IMR-90 (cell line): ENCODE data around the gene SLC4A11. TPM values are rescaled to one million over a fixed set of nuclear protein-coding genes. Genes with fewer than 3 reads are reported as not detected.

Source experiments
- ATAC-seq: fragments of 200-7000 bp; cut with Tn5 transposase; 2 replicates; pipeline ENCODE4 v1.9.1; 2020; ENCODE audit warnings: low read depth, mild to moderate bottlenecking, moderate library complexity
- BruUV-seq: library from RNA; stranded (reverse); fragments of 400-500 nt; replicated peaks from 2 replicates; lab custom pipeline; 2021; lab: Mats Ljungman, UMichigan
- CTCF ChIA-PET: fragments of 300-600 bp; formaldehyde crosslinking; extraction: SDS; loops from one replicate; lab custom pipeline; 2021; ENCODE audit warnings: antibody characterized with exemption; lab: Yijun Ruan, JAX
- POLR2A ChIA-PET: fragments of 300-600 bp; sonication (Branson Sonifier 250); formaldehyde crosslinking; loops from one replicate; lab custom pipeline; 2022; ENCODE audit warnings: antibody characterized with exemption; ENCODE audit not compliant: unreplicated experiment; lab: Charles Lee
- DNase-seq: peaks from one replicate; pipeline ENCODE4 v3.0.0; 2013
- H2AFZ ChIP-seq: replicated peaks from 2 replicates; pipeline ENCODE3; 2013; ENCODE audit warnings: low read length, mild to moderate bottlenecking; ENCODE audit not compliant: poor library complexity
- H2AK5ac ChIP-seq: 2 replicates; pipeline ENCODE4 v1.6.1; 2013; ENCODE audit warnings: low read depth, low read length, inconsistent platforms
- H2AK9ac ChIP-seq: replicated peaks from 2 replicates; pipeline ENCODE3; 2013; ENCODE audit warnings: mild to moderate bottlenecking, low read depth, low read length, moderate library complexity; ENCODE audit not compliant: poor library complexity
- H2BK120ac ChIP-seq: 2 replicates; pipeline ENCODE4 v1.6.1; 2013; ENCODE audit warnings: low read depth, low read length, inconsistent platforms
- H2BK15ac ChIP-seq: 3 replicates; pipeline ENCODE4 v1.6.1; 2013; ENCODE audit warnings: low read depth, low read length, inconsistent platforms
- H2BK20ac ChIP-seq: 2 replicates; pipeline ENCODE4 v1.6.1; 2013; ENCODE audit warnings: low read depth, mild to moderate bottlenecking, inconsistent platforms, low read length, moderate library complexity
- H2BK5ac ChIP-seq: 2 replicates; pipeline ENCODE4 v1.6.1; 2013; ENCODE audit warnings: mild to moderate bottlenecking, low read depth, low read length, inconsistent platforms; ENCODE audit not compliant: poor library complexity, severe bottlenecking
- H3K14ac ChIP-seq: replicated peaks from 2 replicates; pipeline ENCODE4 v1.6.1; 2013; ENCODE audit warnings: low read depth, low read length, inconsistent platforms
- H3K18ac ChIP-seq: 2 replicates; pipeline ENCODE4 v1.6.1; 2013; ENCODE audit warnings: low read depth, low read length, control low read depth
- H3K23ac ChIP-seq: 2 replicates; pipeline ENCODE4 v1.6.1; 2013; ENCODE audit warnings: low read depth, low read length, inconsistent platforms
- H3K27ac ChIP-seq: 2 replicates; pipeline ENCODE4 v1.5.1; 2013; ENCODE audit warnings: mild to moderate bottlenecking, control low read depth, low read length; ENCODE audit not compliant: insufficient read depth
- H3K27me3 ChIP-seq: 2 replicates; pipeline ENCODE4 v1.6.1; 2013; ENCODE audit warnings: low read length; ENCODE audit not compliant: control insufficient read depth, insufficient read depth
- H3K36me3 ChIP-seq: 2 replicates; pipeline ENCODE4 v1.6.1; 2013; ENCODE audit warnings: low read length, mixed read lengths; ENCODE audit not compliant: control insufficient read depth, insufficient read depth
- H3K4ac ChIP-seq: 2 replicates; pipeline ENCODE4 v1.6.1; 2013; ENCODE audit warnings: low read depth, low read length, inconsistent platforms
- H3K4me1 ChIP-seq: 2 replicates; pipeline ENCODE4 v1.6.1; 2013; ENCODE audit warnings: low read length, mixed read lengths; ENCODE audit not compliant: control insufficient read depth, insufficient read depth
- H3K4me2 ChIP-seq: 2 replicates; pipeline ENCODE4 v1.6.1; 2013; ENCODE audit warnings: low read depth, mild to moderate bottlenecking, control low read depth, low read length, moderate library complexity
- H3K4me3 ChIP-seq: 2 replicates; pipeline ENCODE4 v1.5.1; 2013; ENCODE audit warnings: low read depth, mild to moderate bottlenecking, control low read depth, low read length, moderate library complexity; ENCODE audit not compliant: insufficient read depth
- H3K56ac ChIP-seq: 2 replicates; pipeline ENCODE4 v1.6.1; 2013; ENCODE audit warnings: low read length, inconsistent platforms; ENCODE audit not compliant: insufficient read depth; ENCODE audit errors: extremely low read depth
- H3K79me1 ChIP-seq, 2 experiments: 2 replicates each; pipeline ENCODE4 v1.6.1; 2013; ENCODE audit warnings: low read length in 2 of 2, inconsistent platforms in 1 of 2, low read depth in 1 of 2
- H3K9ac ChIP-seq: 2 replicates; pipeline ENCODE4 v1.6.1; 2013; ENCODE audit warnings: low read depth, low read length, control low read depth
- H3K9me1 ChIP-seq: 2 replicates; pipeline ENCODE4 v1.6.1; 2013; ENCODE audit warnings: low read length, inconsistent platforms; ENCODE audit not compliant: insufficient read depth
- H3K9me3 ChIP-seq: 2 replicates; pipeline ENCODE4 v1.6.1; 2013; ENCODE audit warnings: low read length; ENCODE audit not compliant: control insufficient read depth, insufficient read depth
- H4K20me1 ChIP-seq: 2 replicates; pipeline ENCODE4 v1.6.1; 2013; ENCODE audit warnings: low read length, inconsistent platforms; ENCODE audit not compliant: insufficient read depth
- H4K5ac ChIP-seq: 2 replicates; pipeline ENCODE4 v1.6.1; 2013; ENCODE audit warnings: mild to moderate bottlenecking, low read depth, low read length, control low read depth
- H4K8ac ChIP-seq, 2 experiments: 2 replicates each; pipeline ENCODE4 v1.6.1; 2013; ENCODE audit warnings: low read depth in 2 of 2, low read length in 2 of 2, control low read depth in 1 of 2, inconsistent platforms in 1 of 2
- H4K91ac ChIP-seq: 2 replicates; pipeline ENCODE4 v1.6.1; 2013; ENCODE audit warnings: low read depth, low read length, inconsistent platforms; ENCODE audit not compliant: insufficient read depth
- BHLHE40 ChIP-seq: fragments of 150-350 bp; IDR thresholded peaks from 2 replicates; pipeline ENCODE4 v1.6.1; 2016; ENCODE audit warnings: mild to moderate bottlenecking, low read depth, low read length
- CEBPB ChIP-seq: IDR thresholded peaks from 2 replicates; pipeline ENCODE4 v1.6.1; 2012; ENCODE audit warnings: low read depth, low read length, improper control_type of control experiment
- CHD1 ChIP-seq: IDR thresholded peaks from 2 replicates; pipeline ENCODE4 v1.6.1; 2012; ENCODE audit warnings: low read depth, low read length, improper control_type of control experiment
- FOS ChIP-seq: fragments of 150-350 bp; IDR thresholded peaks from 2 replicates; pipeline ENCODE4 v1.6.1; 2016; ENCODE audit warnings: low read depth, low read length
- MAFK ChIP-seq: IDR thresholded peaks from 2 replicates; pipeline ENCODE4 v1.6.1; 2012; ENCODE audit warnings: low read depth, low read length, improper control_type of control experiment
- MAZ ChIP-seq: IDR thresholded peaks from 2 replicates; pipeline ENCODE4 v1.6.1; 2012; ENCODE audit warnings: low read depth, mild to moderate bottlenecking, low read length, improper control_type of control experiment, moderate library complexity, borderline replicate concordance
- NFE2L2 ChIP-seq: fragments of 150-350 bp; IDR thresholded peaks from 2 replicates; pipeline ENCODE4 v1.6.1; 2016; ENCODE audit warnings: low read depth, mild to moderate bottlenecking, low read length
- POLR2A ChIP-seq: IDR thresholded peaks from 2 replicates; pipeline ENCODE4 v1.6.1; 2012; ENCODE audit warnings: mild to moderate bottlenecking, low read depth, low read length
- RCOR1 ChIP-seq: IDR thresholded peaks from 2 replicates; pipeline ENCODE4 v1.6.1; 2012; ENCODE audit warnings: mild to moderate bottlenecking, low read length, improper control_type of control experiment; ENCODE audit not compliant: insufficient replicate concordance
- RFX5 ChIP-seq: IDR thresholded peaks from 2 replicates; pipeline ENCODE4 v1.8.0; 2012; ENCODE audit warnings: low read depth, mild to moderate bottlenecking, low read length, moderate library complexity
- SMC3 ChIP-seq: fragments of 150-350 bp; IDR thresholded peaks from 2 replicates; pipeline ENCODE4 v1.6.1; 2016; ENCODE audit warnings: low read depth, mild to moderate bottlenecking, antibody characterized with exemption, low read length, moderate library complexity
- WGBS, 2 experiments: methylation state at CpG; one replicate each; pipeline versions ENCODE4 v1.1.5 to v1.1.7; 2013; ENCODE audit warnings: missing lambda C conversion rate in 2 of 2; ENCODE audit not compliant: insufficient read length in 1 of 2; ENCODE audit errors: extremely low coverage in 2 of 2; 5-methylcytosine and 5-hydroxymethylcytosine counted together
- dilution Hi-C: fragments of 300-500 bp; cut with HindIII; formaldehyde crosslinking; loops from one replicate; pipeline ENCODE4 v1.14.3; 2018; ENCODE audit warnings: low sequenced_read_pairs; ENCODE audit not compliant: unreplicated experiment
- in situ Hi-C: fragments of 300-500 bp; cut with MboI; formaldehyde crosslinking; loops from 3 replicates; pipeline ENCODE4 v1.14.3; 2019; ENCODE audit warnings: low sequenced_read_pairs, inconsistent platforms, mixed read lengths
- intact Hi-C: fragments of 100-400 bp; cut with micrococcal nuclease; formaldehyde crosslinking; loops from 2 replicates; pipeline ENCODE4 v1.10.0; 2022
- polyA plus RNA-seq, 3 experiments: library from polyadenylated mRNA; depleted of rRNA; stranded (reverse); fragments of >200 nt; gene quantifications; 2 replicates each; pipeline ENCODE4 v1.2.3, GENCODE V29; 2012; ENCODE audit warnings: low replicate concordance in 1 of 3
- total RNA-seq: library from RNA; depleted of rRNA; stranded (reverse); fragments of >200 nt; gene quantifications from 2 replicates; pipeline ENCODE4 v1.2.3, GENCODE V29; 2012
- TF ChIP-seq, protein P1 (sequence below): fragments of 150-350 bp; IDR thresholded peaks from 2 replicates; pipeline ENCODE4 v1.6.1; 2017; ENCODE audit warnings: mild to moderate bottlenecking, antibody characterized with exemption, low read length, low read depth

SLC4A11 gene
- total and polyA plus RNA-seq, 2 of the 4 experiments (the other 2 are of a cell fraction), result 0.36 to 0.79 TPM

DNA sequence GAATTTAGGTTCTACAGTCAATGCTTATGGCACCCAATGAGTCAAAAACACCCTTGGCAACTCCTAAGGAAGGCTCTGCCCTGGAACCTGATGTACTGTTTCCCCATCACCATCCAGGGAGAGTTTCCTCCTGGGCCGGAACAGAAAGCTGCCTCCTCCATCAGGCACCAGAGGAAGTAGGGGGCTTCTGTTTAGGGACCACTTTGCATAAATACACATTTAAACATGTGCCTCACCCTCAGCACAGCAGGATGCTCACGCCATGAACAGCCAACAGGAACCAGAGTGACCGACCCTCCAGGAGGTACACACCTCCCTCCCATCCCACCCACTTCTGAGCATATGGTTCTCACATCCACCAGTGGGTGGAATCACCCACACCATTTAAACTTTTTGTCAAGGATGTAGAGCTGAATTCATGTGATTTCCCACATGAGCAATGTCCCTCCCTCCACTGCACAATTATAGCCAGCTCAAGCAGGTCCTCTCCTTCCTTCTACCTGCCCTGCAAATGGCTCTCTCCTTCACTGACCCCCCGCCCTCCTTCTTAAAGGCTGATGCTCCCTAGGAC, 49.3 kb downstream of the SLC4A11 start:
- Histone ChIP-seq H3K4ac (no peak overlapping the region), H2BK120ac (no peak overlapping the region), H3K9me1 (no peaks in the 10 kb centered on the region), H3K27me3 (no peaks in the 10 kb centered on the region), H3K23ac (no peak overlapping the region), H2AK5ac (no peak overlapping the region), H2AFZ (no peak overlapping the region), H4K5ac (no peak overlapping the region), H3K14ac (no peak overlapping the region), H3K9ac (no peak overlapping the region), H3K36me3 (peaks cover 49% of the 10 kb centered on the region), H3K4me2 (no peak overlapping the region), H2AK9ac (no peak overlapping the region), H4K20me1 (no peaks in the 10 kb centered on the region), H2BK20ac (no peak overlapping the region), H3K79me1 (no peaks in the 10 kb centered on the region), H2BK15ac (no peak overlapping the region), H3K4me1 (no peaks in the 10 kb centered on the region), H3K56ac (no peak overlapping the region), H4K8ac (no peak overlapping the region), H3K4me3 (no peak overlapping the region), H3K27ac (no peak overlapping the region), H3K18ac (no peak overlapping the region), H3K9me3 (no peaks in the 10 kb centered on the region), H4K91ac (no peak overlapping the region), H2BK5ac (no peak overlapping the region)
- ATAC-seq (no peak), DNase-seq (no peak)
- ChIA-PET POLR2A (no interaction called here), CTCF (no interaction called here)
- dilution Hi-C loops, result no loop called here
- no TSS peak for BruUV-seq
- in situ Hi-C loops, result no loop called here
- intact Hi-C loops, result no loop called here
- no peak for TF ChIP-seq CHD1
- TF ChIP-seq FOS, result no peak
- TF ChIP-seq MAFK, result no peak
- no peak for TF ChIP-seq BHLHE40
- no peak for TF ChIP-seq RFX5
- no peak for TF ChIP-seq POLR2A
- no peak for TF ChIP-seq SMC3
- TF ChIP-seq CEBPB, result no peak
- TF ChIP-seq MAZ, result no peak
- TF ChIP-seq, protein P1, sequence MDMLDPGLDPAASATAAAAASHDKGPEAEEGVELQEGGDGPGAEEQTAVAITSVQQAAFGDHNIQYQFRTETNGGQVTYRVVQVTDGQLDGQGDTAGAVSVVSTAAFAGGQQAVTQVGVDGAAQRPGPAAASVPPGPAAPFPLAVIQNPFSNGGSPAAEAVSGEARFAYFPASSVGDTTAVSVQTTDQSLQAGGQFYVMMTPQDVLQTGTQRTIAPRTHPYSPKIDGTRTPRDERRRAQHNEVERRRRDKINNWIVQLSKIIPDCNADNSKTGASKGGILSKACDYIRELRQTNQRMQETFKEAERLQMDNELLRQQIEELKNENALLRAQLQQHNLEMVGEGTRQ, result no peak
- no peak for TF ChIP-seq NFE2L2
- no peak for TF ChIP-seq RCOR1
- no CpG with 5 or more reads among the region's 4 CpGs for WGBS, 2 experiments
